Brain microvascular endothelial cell (primary cell): ENCODE measurements around the gene DCAF17.
A peak's percentile ranks its signal among the peaks of the same experiment; 100 is the strongest.
"Not testable (repeated sequence)": the region's sequence is repeated elsewhere in the genome, so short reads cannot be mapped to it uniquely, and the experiment has no call there.

ENCODE experiments used
- DNase-seq: peaks from one replicate; pipeline ENCODE4 v3.0.0-alpha.2; 2020
- H3K27ac ChIP-seq: fragments of 250-450 bp; sonication (Bioruptor Pico); 2 replicates; pipeline ENCODE4 v1.5.1; 2020; ENCODE audit warnings: mild to moderate bottlenecking, moderate library complexity
- H3K27me3 ChIP-seq: fragments of 250-450 bp; sonication (Bioruptor Pico); replicated peaks from 2 replicates; pipeline ENCODE4 v1.5.1; 2020; ENCODE audit warnings: mild to moderate bottlenecking
- H3K36me3 ChIP-seq: fragments of 250-450 bp; sonication (Bioruptor Pico); replicated peaks from 2 replicates; pipeline ENCODE4 v1.5.1; 2020; ENCODE audit warnings: mild to moderate bottlenecking
- H3K4me3 ChIP-seq: 2 replicates; pipeline ENCODE4 v1.5.1; 2011; ENCODE audit warnings: low read depth, mild to moderate bottlenecking, control low read depth, low read length, moderate library complexity
- in situ Hi-C: cut with HindIII; loops from 2 replicates; pipeline ENCODE4 v1.10.0; 2017; ENCODE audit warnings: low sequenced_read_pairs, low pct_ligation_motif_present
- TF ChIP-seq, protein P1 (sequence below): IDR thresholded peaks from 2 replicates; pipeline ENCODE4 v1.5.1; 2011; ENCODE audit warnings: low read depth, mild to moderate bottlenecking, moderate library complexity, low read length, control low read depth, inconsistent platforms; ENCODE audit errors: missing control alignments

Gene DCAF17

DNA sequence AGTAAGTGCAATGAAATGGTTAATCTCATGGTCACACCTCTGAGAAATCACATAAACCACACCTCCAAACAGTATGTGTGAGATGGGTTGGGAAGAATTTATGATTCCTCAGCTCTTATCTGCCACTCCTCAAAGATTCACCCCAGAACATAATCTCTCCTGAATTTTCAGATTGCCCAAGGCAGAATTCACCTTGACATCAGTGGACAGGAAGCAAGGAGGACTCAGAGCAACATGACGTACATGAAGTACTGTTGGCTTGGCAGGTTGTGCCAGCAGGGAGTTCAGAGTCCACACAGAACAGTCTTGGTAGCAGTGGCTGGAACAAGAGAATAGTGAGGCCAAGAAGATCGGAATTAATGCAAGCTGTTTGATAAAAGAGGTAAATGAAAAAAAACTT, 56.6 kb downstream of the DCAF17 start:
- TF ChIP-seq, protein P1, sequence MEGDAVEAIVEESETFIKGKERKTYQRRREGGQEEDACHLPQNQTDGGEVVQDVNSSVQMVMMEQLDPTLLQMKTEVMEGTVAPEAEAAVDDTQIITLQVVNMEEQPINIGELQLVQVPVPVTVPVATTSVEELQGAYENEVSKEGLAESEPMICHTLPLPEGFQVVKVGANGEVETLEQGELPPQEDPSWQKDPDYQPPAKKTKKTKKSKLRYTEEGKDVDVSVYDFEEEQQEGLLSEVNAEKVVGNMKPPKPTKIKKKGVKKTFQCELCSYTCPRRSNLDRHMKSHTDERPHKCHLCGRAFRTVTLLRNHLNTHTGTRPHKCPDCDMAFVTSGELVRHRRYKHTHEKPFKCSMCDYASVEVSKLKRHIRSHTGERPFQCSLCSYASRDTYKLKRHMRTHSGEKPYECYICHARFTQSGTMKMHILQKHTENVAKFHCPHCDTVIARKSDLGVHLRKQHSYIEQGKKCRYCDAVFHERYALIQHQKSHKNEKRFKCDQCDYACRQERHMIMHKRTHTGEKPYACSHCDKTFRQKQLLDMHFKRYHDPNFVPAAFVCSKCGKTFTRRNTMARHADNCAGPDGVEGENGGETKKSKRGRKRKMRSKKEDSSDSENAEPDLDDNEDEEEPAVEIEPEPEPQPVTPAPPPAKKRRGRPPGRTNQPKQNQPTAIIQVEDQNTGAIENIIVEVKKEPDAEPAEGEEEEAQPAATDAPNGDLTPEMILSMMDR, result no peak
- in situ Hi-C loops, result no loop called here
- Histone ChIP-seq H3K4me3 (no peak overlapping the region), H3K36me3 (no peaks in the 10 kb centered on the region), H3K27me3 (no peaks in the 10 kb centered on the region), H3K27ac (no peak overlapping the region)
- no peak for DNase-seq

GRCh38 chr2:171491292-171491691, 57.3 kb downstream of the DCAF17 start:
- no peak overlapping the region for H3K4me3 ChIP-seq
- no peak for DNase-seq
- no peaks in the 10 kb centered on the region for H3K36me3 ChIP-seq
- no peaks in the 10 kb centered on the region for H3K27me3 ChIP-seq
- TF ChIP-seq, protein P1, result no peak
- H3K27ac ChIP-seq, result no peak overlapping the region
- in situ Hi-C loops, result no loop called here

DNA sequence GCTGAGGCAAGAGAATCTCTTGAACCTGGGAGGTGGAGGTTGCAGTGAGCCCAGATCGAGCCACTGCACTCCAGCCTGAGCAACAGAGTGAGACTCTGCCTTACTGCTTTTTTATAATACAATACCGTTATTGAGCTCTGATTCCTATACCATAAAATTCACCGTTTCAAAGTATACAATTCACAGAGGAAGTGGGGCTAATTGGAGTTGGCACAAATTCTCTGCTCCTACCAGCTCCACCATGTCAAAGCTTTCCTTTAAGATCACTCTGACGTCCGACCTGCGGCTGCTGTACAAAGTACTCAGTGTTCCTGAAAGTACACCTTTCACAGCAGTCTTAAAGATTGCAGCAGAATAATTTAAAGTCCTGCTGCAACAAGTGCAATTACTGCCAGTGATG, 58.6 kb downstream of the DCAF17 start:
- DNase-seq, result no peak
- TF ChIP-seq, protein P1, result no peak
- Histone ChIP-seq H3K27me3 (no peaks in the 10 kb centered on the region), H3K36me3 (no peaks in the 10 kb centered on the region), H3K27ac (no peak overlapping the region), H3K4me3 (no peak overlapping the region)
- in situ Hi-C loops, result no loop called here

DNA sequence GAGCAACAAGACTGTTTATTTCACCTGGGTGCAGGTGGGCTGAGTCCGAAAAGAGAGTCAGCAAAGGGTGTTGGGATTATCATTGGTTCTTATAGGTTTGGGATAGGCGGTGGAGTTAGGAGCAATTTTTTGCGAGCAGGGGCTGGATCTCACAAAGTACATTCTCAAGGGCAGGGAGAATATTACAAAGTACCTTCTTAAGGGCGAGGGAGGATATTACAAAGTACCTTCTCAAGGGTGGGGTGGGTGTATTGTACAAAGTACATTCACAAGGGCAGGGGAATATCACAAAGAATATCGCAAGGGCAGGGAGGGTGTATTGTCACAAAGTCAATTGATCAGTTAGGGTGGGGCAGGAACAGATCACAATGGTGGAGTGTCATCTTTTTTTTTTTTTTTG, 63.6 kb downstream of the DCAF17 start:
- H3K36me3 ChIP-seq, H3K4me3 ChIP-seq, DNase-seq, H3K27ac ChIP-seq, H3K27me3 ChIP-seq, in situ Hi-C loops: not testable (repeated sequence)

DNA sequence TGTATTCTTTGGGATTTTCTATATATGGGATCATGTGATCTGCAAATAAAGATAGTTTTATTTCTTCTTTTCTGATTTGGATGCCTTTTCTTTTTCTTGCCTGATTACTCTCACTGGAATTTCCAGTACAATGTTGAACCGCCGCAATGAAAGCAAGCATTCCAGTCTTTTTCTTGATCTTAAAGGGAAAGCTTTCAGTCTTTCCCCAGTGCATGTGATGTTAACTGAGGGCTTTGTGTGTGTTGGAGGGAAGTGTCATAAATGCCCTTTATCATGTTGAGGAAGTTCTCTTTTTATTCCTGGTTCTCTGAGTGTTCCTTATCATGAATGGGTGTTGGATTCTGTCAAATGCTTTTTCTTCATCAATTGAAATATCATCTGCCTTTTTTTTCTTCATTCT, 71.3 kb downstream of the DCAF17 start:
- TF ChIP-seq, protein P1, result no peak
- peak; percentile 18 for DNase-seq
- in situ Hi-C loops, result no loop called here
- no peak overlapping the region for H3K27ac ChIP-seq
- H3K4me3 ChIP-seq, result no peak overlapping the region
- no peaks in the 10 kb centered on the region for H3K27me3 ChIP-seq
- H3K36me3 ChIP-seq, result no peaks in the 10 kb centered on the region

DNA sequence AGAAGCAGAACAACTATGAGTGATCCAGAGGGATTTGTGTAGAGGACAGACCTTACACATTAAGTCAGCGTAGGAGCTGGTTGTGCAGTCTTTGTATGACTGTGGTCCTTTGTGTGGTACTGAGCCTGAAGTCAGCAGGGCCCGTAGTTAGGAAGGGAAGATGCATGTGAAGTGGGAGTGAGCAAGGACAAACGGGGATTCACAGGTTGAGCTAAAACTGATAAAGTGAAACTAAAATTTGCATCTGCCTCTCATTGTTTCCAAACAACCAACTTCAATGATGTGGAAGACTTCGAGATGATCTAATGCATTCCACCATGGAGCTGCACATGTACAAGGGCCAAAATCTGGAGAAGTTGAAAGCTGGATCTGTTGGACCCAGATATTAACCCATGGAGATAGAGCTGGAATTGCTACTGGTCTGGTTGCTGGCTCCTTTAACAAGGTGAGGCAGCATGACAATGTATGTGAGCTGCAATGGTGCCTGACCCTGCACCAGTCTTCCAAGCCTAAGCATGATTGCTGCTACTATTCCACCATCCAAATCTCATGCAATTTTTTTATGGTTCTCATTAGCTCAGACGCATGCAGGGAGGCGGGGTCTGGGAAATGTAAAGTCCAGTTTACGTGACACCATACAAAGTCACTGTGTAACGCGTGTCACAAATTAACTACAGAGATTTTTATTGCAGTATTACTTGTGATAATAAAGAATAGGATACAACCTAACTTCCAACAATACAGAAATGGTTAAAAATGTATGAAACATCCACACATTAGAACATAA, 76.1 kb downstream of the DCAF17 start:
- no peaks in the 10 kb centered on the region for H3K36me3 ChIP-seq
- TF ChIP-seq, protein P1, result no peak
- in situ Hi-C loops, result no loop called here
- DNase-seq, result no peak
- no peak overlapping the region for H3K27ac ChIP-seq
- H3K27me3 ChIP-seq, result no peaks in the 10 kb centered on the region
- no peak overlapping the region for H3K4me3 ChIP-seq
